Tibial nerve (tissue), 4 donors: ENCODE results near the gene MTSS2. TPM values are rescaled to one million over a fixed set of nuclear protein-coding genes. Genes with fewer than 3 reads are reported as not detected.

Experiments
- DNase-seq, 2 donors: peaks; one replicate each; pipeline ENCODE4 v3.0.0-alpha.2; 2019; ENCODE audit warnings: low spot score in 2 of 2
- H3K27ac ChIP-seq, 4 donors: fragments of 200-600 bp; sonication (generic) in 3 of 4; one replicate each; pipeline ENCODE4 v1.5.1; 2017 to 2019; ENCODE audit warnings: mild to moderate bottlenecking in 1 of 4
- H3K27me3 ChIP-seq, 2 donors: fragments of 200-600 bp; sonication (generic) in 1 of 2; one replicate each; pipeline versions ENCODE4 v1.5.1 to v1.6.0; 2017 to 2019
- H3K36me3 ChIP-seq, 3 donors: fragments of 200-600 bp; sonication (generic); one replicate each; pipeline ENCODE4 v1.5.1; 2018 to 2019
- H3K4me1 ChIP-seq, 4 donors: fragments of 200-600 bp; sonication (generic) in 3 of 4; one replicate each; pipeline ENCODE4 v1.5.1; 2017 to 2019
- H3K4me3 ChIP-seq, 4 donors: fragments of 200-600 bp; sonication (generic) in 3 of 4; one replicate each; pipeline ENCODE4 v1.5.1; 2017 to 2019; ENCODE audit warnings: mild to moderate bottlenecking in 1 of 4, moderate library complexity in 1 of 4
- H3K9me3 ChIP-seq, 4 donors: fragments of 200-600 bp; sonication (generic) in 3 of 4; one replicate each; pipeline ENCODE4 v1.5.1; 2017 to 2019
- EP300 ChIP-seq, 2 donors: sonication (generic); formaldehyde crosslinking; IDR thresholded peaks; one replicate each; pipeline ENCODE4 v1.6.1; 2017; ENCODE audit warnings: antibody characterized with exemption in 2 of 2, mild to moderate bottlenecking in 1 of 2
- POLR2A ChIP-seq, 2 donors: fragments of 450-650 bp; IDR thresholded peaks; one replicate each; pipeline ENCODE4 v1.6.1; 2017; ENCODE audit warnings: antibody characterized with exemption in 2 of 2, mild to moderate bottlenecking in 2 of 2, moderate library complexity in 2 of 2
- WGBS, 2 donors: methylation state at CpG; one replicate each; pipeline ENCODE4 v1.1.5; 2018; 5-methylcytosine and 5-hydroxymethylcytosine counted together
- total RNA-seq, 4 donors: library from RNA; depleted of rRNA; stranded (reverse); fragments of >200 nt; gene quantifications; one replicate each; pipeline ENCODE4 v1.1.0, GENCODE V29; 2016
- TF ChIP-seq, protein P1 (sequence below), 5 experiments: fragments of 200-600 bp in 3 of 5; fragments of 450-650 bp in 2 of 5; sonication (generic) in 3 of 5; IDR thresholded peaks; one replicate each; pipeline ENCODE4 v1.5.1; 2016 to 2019; ENCODE audit warnings: antibody characterized with exemption in 5 of 5, mild to moderate bottlenecking in 3 of 5, moderate library complexity in 2 of 5

MTSS2 gene, protein sequence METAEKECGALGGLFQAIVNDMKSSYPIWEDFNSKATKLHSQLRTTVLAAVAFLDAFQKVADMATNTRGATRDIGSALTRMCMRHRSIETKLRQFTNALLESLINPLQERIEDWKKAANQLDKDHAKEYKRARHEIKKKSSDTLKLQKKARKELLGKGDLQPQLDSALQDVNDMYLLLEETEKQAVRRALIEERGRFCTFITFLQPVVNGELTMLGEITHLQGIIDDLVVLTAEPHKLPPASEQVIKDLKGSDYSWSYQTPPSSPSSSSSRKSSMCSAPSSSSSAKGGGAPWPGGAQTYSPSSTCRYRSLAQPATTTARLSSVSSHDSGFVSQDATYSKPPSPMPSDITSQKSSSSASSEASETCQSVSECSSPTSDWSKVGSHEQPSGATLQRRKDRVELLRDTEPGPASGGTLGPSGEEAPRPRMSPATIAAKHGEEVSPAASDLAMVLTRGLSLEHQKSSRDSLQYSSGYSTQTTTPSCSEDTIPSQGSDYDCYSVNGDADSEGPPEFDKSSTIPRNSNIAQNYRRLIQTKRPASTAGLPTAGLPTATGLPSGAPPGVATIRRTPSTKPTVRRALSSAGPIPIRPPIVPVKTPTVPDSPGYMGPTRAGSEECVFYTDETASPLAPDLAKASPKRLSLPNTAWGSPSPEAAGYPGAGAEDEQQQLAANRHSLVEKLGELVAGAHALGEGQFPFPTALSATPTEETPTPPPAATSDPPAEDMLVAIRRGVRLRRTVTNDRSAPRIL
- total RNA-seq: 10 to 100 TPM; 24.1 to 40.6 (median 35.4) TPM

DNA sequence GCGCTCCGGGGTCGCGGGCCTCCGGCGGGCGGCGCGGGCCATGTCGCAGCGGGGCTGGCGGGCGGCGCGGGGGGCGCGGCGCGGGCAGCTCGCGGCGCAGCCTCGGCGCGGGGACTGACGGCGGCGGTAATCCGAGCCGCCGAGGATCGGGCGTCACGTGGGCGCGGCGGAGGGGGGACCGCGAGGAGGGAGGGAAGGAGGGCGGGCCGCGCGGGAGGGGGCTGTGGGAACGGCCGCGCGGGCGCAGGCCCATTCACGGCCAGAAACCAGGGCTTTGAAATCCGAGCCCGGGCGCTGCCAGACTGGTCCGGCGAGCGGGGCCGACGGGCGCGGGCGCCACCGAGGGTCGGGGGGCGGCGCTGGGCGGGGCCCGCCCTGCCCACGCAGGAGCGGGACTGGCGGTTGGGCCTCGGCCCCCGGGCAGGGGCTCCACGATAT is at the start of gene MTSS2:
Gene MTSS2 (minus strand): TSS at position 116 of the 438 bp plus-strand sequence. CDS start 262 bp downstream, outside the sequence.
- no peaks in the 10 kb centered on the region for H3K9me3 ChIP-seq
- 0% methylated on average over 5 to 53 of the region's 72 CpGs for WGBS, 2 donors
- H3K36me3 ChIP-seq: no peaks in the 10 kb centered on the region
- TF ChIP-seq, protein P1, sequence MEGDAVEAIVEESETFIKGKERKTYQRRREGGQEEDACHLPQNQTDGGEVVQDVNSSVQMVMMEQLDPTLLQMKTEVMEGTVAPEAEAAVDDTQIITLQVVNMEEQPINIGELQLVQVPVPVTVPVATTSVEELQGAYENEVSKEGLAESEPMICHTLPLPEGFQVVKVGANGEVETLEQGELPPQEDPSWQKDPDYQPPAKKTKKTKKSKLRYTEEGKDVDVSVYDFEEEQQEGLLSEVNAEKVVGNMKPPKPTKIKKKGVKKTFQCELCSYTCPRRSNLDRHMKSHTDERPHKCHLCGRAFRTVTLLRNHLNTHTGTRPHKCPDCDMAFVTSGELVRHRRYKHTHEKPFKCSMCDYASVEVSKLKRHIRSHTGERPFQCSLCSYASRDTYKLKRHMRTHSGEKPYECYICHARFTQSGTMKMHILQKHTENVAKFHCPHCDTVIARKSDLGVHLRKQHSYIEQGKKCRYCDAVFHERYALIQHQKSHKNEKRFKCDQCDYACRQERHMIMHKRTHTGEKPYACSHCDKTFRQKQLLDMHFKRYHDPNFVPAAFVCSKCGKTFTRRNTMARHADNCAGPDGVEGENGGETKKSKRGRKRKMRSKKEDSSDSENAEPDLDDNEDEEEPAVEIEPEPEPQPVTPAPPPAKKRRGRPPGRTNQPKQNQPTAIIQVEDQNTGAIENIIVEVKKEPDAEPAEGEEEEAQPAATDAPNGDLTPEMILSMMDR (IDR thresholded peaks at IDR 0.05): peak in 1 of 5 experiments; percentile 15
- TF ChIP-seq POLR2A (IDR thresholded peaks at IDR 0.05): peak; percentile 46 to 63
- peak in 1 of 2 donors; percentile 65 for TF ChIP-seq EP300 (IDR thresholded peaks at IDR 0.05)
- H3K27me3 ChIP-seq: no peaks in the 10 kb centered on the region
- peak; percentile 72 to 74 for DNase-seq
- peak within 1 kb of the TSS; percentile 80 to 97 (median 86) for H3K27ac ChIP-seq
- peaks cover 5 to 91% (median 83%) of the 10 kb centered on the region in 4 donors for H3K4me1 ChIP-seq
- peak within 1 kb of the TSS; percentile 58 to 66 (median 62) for H3K4me3 ChIP-seq

DNA sequence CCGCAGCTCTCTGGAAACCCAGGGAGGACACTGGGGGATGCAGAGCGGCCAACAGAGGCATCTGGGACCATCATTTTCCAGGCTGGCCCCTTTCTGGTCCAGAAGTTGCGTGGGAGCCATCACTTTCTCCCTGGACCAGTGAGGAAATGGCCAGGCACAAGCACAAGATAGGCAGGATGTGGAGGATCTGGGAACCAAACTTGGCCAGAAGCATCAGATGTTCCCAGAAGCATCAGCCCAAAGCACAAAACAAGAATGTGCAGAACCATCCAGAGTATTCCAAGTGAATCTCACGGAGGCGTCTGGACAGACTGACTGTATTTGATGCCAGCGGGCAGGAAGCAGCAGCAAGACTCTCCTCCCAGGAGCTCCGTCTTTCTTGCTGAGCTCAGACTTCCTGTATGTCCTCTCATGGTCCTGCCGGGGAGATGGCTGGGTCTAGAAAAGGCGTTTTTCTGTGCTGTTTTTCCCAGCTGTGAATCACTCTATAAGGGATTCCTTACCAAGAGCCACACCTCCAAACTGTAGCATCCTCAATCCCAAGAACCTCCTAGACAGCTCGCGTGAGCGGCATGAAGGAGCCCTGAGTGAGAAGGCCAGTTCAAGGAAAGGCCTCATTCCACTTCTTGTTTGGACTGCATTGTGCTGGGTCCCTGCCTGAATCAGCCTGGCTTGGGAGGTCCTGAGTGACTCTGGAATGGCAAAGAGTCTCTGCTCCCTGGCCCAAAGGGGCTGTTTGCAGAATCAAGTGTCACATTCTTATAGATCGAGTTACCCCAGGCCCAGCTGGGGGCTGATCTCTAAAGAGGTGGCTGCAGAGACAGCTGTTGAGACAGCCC is 49.5 kb upstream of the MTSS2 start:
- Histone ChIP-seq H3K4me1 (peaks cover 0 to 45% (median 25%) of the 10 kb centered on the region in 4 donors), H3K27me3 (no peaks in the 10 kb centered on the region)
- TF ChIP-seq EP300 (IDR thresholded peaks at IDR 0.05) (peak in 1 of 2 donors; percentile 41), POLR2A (IDR thresholded peaks at IDR 0.05) (no peak)

DNA sequence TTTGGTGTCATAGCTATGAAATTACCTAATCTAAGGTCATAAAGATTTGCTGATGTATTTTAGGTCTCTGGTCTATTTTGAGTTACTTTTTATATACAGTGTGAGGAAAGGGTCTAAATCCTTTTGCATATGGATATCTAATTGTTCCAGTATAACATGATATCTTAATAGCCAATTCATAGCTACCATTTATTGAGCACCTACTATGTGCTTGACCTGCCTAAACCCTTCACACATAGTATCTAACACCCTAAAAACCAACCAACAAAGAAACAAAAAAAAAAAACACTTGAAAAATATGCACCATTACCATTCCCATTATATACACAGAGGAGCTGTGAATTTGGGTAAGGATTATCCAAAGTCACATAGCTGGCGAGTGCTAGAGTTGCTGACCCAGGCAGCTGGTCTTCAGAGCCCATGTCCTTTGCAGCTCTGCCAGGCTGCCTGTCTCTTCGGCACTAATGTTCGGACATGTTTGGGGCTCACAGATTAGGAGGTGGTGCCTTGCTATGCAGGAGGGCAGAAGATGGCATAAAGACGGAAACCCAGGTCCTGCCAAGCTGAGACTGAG is 48.8 kb upstream of the MTSS2 start:
- Histone ChIP-seq H3K4me1 (peaks cover 0 to 45% (median 25%) of the 10 kb centered on the region in 4 donors), H3K27ac (peak overlapping the region in 2 of 4 donors; percentile 85 to 86), H3K27me3 (no peaks in the 10 kb centered on the region), H3K36me3 (peaks cover 0 to 9% (median 0%) of the 10 kb centered on the region in 3 donors), H3K4me3 (no peak overlapping the region), H3K9me3 (no peaks in the 10 kb centered on the region)
- no peak for TF ChIP-seq EP300 (IDR thresholded peaks at IDR 0.05)
- no peak for DNase-seq
- WGBS, 2 donors: 93 to 96% methylated on average over 4 of the region's 4 CpGs

More for the DNA sequence above, 49.5 kb upstream of the MTSS2 start:
- Histone ChIP-seq H3K27ac (peak overlapping the region in 3 of 4 donors; percentile 70 to 86 (median 85)), H3K9me3 (no peaks in the 10 kb centered on the region), H3K4me3 (no peak overlapping the region), H3K36me3 (peaks cover 0 to 12% (median 0%) of the 10 kb centered on the region in 3 donors)
- DNase-seq: peak in 1 of 2 donors; percentile 30
- 64 to 65% methylated on average over 13 of the region's 13 CpGs for WGBS, 2 donors

DNA sequence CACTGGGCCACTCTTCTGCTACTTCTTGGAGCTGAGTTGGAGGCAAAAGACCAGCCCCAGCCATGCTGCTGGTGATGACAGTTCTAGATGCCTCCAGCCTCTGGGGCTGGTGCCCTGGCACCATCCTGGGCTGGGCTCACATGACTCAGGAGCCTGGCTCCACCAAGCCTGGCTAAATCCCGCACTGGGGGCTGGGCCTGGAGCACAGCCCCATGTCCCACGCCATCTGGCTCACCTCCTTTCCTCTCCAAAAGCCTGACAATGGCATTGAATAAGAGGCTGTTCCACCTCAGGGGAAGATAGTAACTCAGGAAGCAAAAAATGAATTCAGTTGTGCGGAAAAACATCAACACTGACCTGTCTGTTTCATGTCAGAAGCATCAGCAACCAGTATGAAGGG is 45.1 kb upstream of the MTSS2 start:
- peaks cover 0 to 15% (median 0%) of the 10 kb centered on the region in 3 donors for H3K36me3 ChIP-seq
- H3K4me3 ChIP-seq: no peak overlapping the region
- TF ChIP-seq POLR2A (IDR thresholded peaks at IDR 0.05) (no peak), EP300 (IDR thresholded peaks at IDR 0.05) (no peak)
- TF ChIP-seq, protein P1 (IDR thresholded peaks at IDR 0.05): no peak
- no peak for DNase-seq
- H3K27ac ChIP-seq: no peak overlapping the region
- peaks cover 4 to 35% (median 22%) of the 10 kb centered on the region in 4 donors for H3K4me1 ChIP-seq
- 95 to 100% methylated on average over 3 of the region's 3 CpGs for WGBS, 2 donors
- H3K27me3 ChIP-seq: no peaks in the 10 kb centered on the region
- H3K9me3 ChIP-seq: no peaks in the 10 kb centered on the region

DNA sequence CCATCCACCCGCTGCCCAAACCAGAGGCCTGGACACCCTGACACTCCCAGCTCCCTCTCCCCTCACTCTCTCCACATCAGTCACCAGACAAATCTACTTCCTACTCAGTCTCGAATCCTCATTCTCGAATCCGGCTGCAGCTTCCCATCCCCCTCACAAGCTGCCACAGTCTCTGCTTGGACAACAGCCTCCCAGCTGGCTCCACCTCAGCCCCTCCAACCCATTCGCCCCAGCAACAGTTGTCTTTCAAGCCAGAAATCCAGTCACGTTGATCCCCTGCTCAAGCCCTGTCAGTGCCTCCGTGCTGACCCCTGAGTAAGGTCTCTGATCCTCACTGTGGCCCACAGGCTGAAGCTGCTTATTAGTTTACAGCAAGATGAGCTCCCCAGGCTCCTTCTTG is 44.2 kb upstream of the MTSS2 start:
- Histone ChIP-seq H3K4me3 (no peak overlapping the region), H3K36me3 (peaks cover 0 to 15% (median 0%) of the 10 kb centered on the region in 3 donors), H3K9me3 (no peaks in the 10 kb centered on the region), H3K27me3 (no peaks in the 10 kb centered on the region), H3K27ac (no peak overlapping the region), H3K4me1 (peaks cover 4 to 35% (median 28%) of the 10 kb centered on the region in 4 donors)
- 81 to 88% methylated on average over 7 of the region's 7 CpGs for WGBS, 2 donors
- DNase-seq: no peak
- TF ChIP-seq EP300 (IDR thresholded peaks at IDR 0.05) (no peak), POLR2A (IDR thresholded peaks at IDR 0.05) (no peak)
- TF ChIP-seq, protein P1 (IDR thresholded peaks at IDR 0.05): no peak
